Prostate gland (tissue), 2 donors: Measurements from ENCODE around the gene SIGLEC5. TPM values are rescaled to one million over a fixed set of nuclear protein-coding genes. Genes with fewer than 3 reads are reported as not detected.

Experiments
- DNase-seq: peaks from one replicate; pipeline ENCODE4 v3.0.0-alpha.2; 2019; ENCODE audit warnings: low spot score
- H3K27ac ChIP-seq, 2 donors: fragments of 200-600 bp; sonication (generic); 2 replicates each; pipeline ENCODE4 v1.5.1; 2017 to 2019
- H3K27me3 ChIP-seq: fragments of 200-600 bp; sonication (generic); replicated peaks from 2 replicates; pipeline ENCODE4 v1.5.1; 2019; ENCODE audit not compliant: insufficient read depth
- H3K36me3 ChIP-seq, 2 donors: fragments of 200-600 bp; sonication (generic); 1 replicate in 1 of 2; 2 replicates in 1 of 2; pipeline versions ENCODE4 v1.5.1 to v1.8.1; 2017 to 2019
- H3K4me1 ChIP-seq: fragments of 200-600 bp; sonication (generic); replicated peaks from 2 replicates; pipeline ENCODE4 v1.5.1; 2019
- H3K4me3 ChIP-seq, 2 donors: fragments of 200-600 bp; sonication (generic); 2 replicates each; pipeline ENCODE4 v1.5.1; 2017 to 2019
- H3K9me3 ChIP-seq: fragments of 200-600 bp; sonication (generic); 2 replicates; pipeline ENCODE4 v1.5.1; 2017
- POLR2A ChIP-seq: fragments of 450-650 bp; IDR thresholded peaks from one replicate; pipeline ENCODE4 v1.6.1; 2016; ENCODE audit warnings: antibody characterized with exemption, mild to moderate bottlenecking
- POLR2AphosphoS5 ChIP-seq: sonication (generic); formaldehyde crosslinking; IDR thresholded peaks from one replicate; pipeline ENCODE4 v1.6.1; 2017; ENCODE audit warnings: antibody characterized with exemption
- WGBS: methylation state at CpG from one replicate; pipeline ENCODE4 v1.1.5; 2018; 5-methylcytosine and 5-hydroxymethylcytosine counted together
- intact Hi-C: fragments of 100-400 bp; cut with DNase I; formaldehyde crosslinking; loops from one replicate; pipeline ENCODE4 v1.14.2; 2022
- total RNA-seq, 2 donors: library from RNA; depleted of rRNA; stranded (reverse); fragments of >200 nt; gene quantifications; one replicate each; pipeline ENCODE4 v1.1.0, GENCODE V29; 2016
- TF ChIP-seq, protein P1 (sequence below), 4 experiments: fragments of 200-600 bp in 2 of 4; fragments of 450-650 bp in 2 of 4; sonication (generic) in 2 of 4; IDR thresholded peaks; 1 replicate in 3 of 4; 2 replicates in 1 of 4; pipeline ENCODE4 v1.5.1; 2016 to 2019; ENCODE audit warnings: antibody characterized with exemption in 4 of 4, mild to moderate bottlenecking in 2 of 4, moderate library complexity in 2 of 4

The SIGLEC5 gene
- total RNA-seq, 2 donors from 2014 or later = not detected

DNA sequence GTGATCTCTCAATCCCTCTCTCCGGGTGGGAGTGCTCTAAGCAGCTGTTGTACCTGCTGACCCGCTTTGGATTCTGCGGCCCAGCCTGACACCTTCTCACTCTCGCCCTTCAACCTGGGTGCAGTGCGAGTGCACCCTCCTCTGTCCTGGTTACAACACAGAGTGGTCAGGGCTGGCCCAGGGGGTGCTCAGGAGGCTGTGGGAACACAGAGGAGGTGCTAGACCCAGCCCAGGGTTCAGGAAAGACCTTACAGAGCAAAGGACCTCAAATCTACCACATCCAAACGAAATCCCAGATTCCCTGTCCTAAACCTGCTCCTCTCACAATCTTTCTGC lies 35.5 kb downstream of the SIGLEC5 start:
- TF ChIP-seq POLR2A = no peak
- TF ChIP-seq, protein P1, sequence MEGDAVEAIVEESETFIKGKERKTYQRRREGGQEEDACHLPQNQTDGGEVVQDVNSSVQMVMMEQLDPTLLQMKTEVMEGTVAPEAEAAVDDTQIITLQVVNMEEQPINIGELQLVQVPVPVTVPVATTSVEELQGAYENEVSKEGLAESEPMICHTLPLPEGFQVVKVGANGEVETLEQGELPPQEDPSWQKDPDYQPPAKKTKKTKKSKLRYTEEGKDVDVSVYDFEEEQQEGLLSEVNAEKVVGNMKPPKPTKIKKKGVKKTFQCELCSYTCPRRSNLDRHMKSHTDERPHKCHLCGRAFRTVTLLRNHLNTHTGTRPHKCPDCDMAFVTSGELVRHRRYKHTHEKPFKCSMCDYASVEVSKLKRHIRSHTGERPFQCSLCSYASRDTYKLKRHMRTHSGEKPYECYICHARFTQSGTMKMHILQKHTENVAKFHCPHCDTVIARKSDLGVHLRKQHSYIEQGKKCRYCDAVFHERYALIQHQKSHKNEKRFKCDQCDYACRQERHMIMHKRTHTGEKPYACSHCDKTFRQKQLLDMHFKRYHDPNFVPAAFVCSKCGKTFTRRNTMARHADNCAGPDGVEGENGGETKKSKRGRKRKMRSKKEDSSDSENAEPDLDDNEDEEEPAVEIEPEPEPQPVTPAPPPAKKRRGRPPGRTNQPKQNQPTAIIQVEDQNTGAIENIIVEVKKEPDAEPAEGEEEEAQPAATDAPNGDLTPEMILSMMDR (IDR thresholded peaks at IDR 0.05) = no peak
- no peak for TF ChIP-seq POLR2AphosphoS5

DNA sequence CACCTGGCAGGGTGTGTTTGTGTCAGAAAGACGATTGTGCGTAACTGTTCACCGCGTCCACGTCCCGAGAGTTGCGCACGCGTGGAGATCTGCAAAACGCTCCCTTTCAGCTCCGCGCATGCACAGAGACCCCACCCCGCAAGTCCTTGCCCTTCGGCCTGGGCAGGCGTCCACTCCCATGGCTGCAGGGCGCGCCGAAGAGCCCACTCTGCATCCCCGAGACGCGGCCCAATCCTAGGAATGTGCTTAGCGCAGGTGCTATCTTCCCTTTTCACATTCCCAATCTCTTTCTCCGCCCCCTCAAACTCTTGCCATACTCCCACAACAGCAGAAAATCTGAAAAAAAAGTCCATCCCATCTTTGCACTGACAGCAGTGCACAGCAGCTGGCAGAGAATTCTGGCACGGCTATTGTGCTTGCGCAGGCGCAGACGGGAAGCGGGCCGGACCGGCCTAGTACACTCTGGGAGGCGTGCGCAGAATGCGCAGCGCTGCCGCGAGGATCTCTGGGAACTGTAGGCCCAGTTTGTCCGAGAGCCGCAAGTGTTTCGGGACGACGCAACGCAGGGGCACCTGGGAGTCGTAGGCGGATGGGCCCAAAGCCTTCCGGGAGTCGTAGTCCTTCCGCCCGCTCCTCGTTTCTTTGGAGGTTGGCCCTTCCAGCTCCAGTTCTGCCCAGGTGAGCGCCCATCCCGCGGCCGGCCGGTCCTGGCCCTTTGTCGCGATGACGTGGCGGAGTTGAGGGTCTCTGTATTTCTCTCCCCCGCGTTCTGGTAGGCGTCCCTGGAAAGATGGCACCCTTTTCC lies 36.0 kb downstream of the SIGLEC5 start:
- Histone ChIP-seq H3K4me3 (peak overlapping the region; percentile 51 to 64), H3K27me3 (no peaks in the 10 kb centered on the region), H3K9me3 (no peaks in the 10 kb centered on the region), H3K27ac (peak overlapping the region; percentile 32 to 34), H3K36me3 (no peaks in the 10 kb centered on the region), H3K4me1 (peaks cover 3% of the 10 kb centered on the region)
- under 1% methylated on average over 61 of the region's 61 CpGs for WGBS
- peak; percentile 98 for DNase-seq
- intact Hi-C loops = loop anchor here (2.0 to 5.0 kb wide), 3 partner anchors 23 to 487 kb away; partner anchors contain the start of genes CTU1, SPACA6 and ZNF175
- TF ChIP-seq POLR2AphosphoS5 (peak; percentile 99), POLR2A (no peak)
- TF ChIP-seq, protein P1 (IDR thresholded peaks at IDR 0.05) = peak in 2 of 4 experiments; percentile 15 to 17

More for the DNA sequence above, 35.5 kb downstream of the SIGLEC5 start:
- WGBS = 11% methylated on average over 6 of the region's 6 CpGs
- DNase-seq = no peak
- Histone ChIP-seq H3K4me3 (peak overlapping the region; percentile 51 to 64), H3K9me3 (no peaks in the 10 kb centered on the region), H3K27me3 (no peaks in the 10 kb centered on the region), H3K4me1 (peaks cover 3% of the 10 kb centered on the region), H3K36me3 (no peaks in the 10 kb centered on the region), H3K27ac (peak overlapping the region in 1 of 2 donors; percentile 34)
- intact Hi-C loops = loop anchor here (2.0 to 5.0 kb wide), 3 partner anchors 24 to 487 kb away; partner anchors contain the start of genes CTU1, SPACA6 and ZNF175

DNA sequence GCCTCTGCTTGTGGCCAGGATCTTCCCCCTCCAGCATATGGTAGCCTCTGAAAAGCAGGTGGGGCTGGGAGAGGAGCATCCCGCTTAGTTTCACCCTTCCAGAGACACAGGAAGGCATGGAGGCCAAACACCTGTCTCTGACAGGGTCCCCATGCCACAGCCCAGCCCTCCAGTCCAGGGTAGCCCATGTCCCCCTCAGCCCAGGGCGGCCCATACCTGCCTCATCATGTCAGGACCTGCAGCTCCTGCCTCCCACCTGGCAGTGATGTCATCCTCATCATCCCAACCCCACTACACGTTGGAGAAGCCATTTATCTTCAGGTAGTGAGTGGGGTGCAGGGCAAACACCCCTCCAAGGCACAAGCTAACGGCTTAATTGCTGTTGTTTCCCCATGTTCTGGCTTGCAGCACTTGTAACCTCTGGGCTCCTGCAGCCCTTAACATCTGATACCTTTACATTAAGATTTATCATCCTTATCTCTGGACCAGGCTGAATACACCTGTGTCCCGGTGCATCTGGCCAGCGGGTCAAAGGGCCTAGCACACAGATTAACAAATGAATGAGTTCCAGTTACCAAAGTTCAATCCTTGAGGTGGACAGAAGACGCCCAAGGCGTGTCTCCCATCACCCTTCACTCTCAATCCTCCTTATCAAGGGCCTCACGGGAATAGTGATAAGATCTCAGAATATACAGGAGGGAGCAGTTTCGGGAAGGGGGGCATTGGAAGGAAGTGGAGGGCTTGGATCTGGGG lies 36.9 kb downstream of the SIGLEC5 start:
- TF ChIP-seq POLR2A (no peak), POLR2AphosphoS5 (no peak)
- no peaks in the 10 kb centered on the region for H3K9me3 ChIP-seq
- peaks cover 3% of the 10 kb centered on the region for H3K4me1 ChIP-seq
- no peak for DNase-seq
- H3K4me3 ChIP-seq = peak overlapping the region; percentile 51 to 64
- intact Hi-C loops = loop anchor here (5.0 kb wide), 2 partner anchors 99 to 486 kb away; partner anchors contain the start of genes CTU1 and SPACA6
- H3K27ac ChIP-seq = peak overlapping the region in 1 of 2 donors; percentile 20
- WGBS = 16% methylated on average over 10 of the region's 10 CpGs
- H3K36me3 ChIP-seq = no peaks in the 10 kb centered on the region
- H3K27me3 ChIP-seq = no peaks in the 10 kb centered on the region

DNA sequence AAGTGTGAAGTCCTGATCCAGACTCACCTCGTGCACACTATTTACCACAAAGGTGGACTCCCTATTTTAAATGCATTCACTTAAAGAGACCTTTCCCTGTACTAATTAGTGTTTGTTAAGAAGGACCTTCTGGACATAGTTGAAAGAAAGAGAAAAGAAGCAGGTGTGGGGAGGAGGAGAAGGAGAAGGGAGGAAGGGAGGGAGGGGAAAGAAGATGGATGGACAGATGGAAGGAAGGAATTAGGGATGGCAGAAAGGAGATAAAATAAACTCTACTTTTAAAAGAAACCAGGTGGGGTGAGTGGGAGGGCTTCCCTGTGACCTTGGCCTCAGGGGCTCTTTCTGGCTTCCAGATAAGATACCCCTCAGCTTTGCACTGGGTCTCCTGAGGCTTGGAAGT lies 37.7 kb downstream of the SIGLEC5 start:
- WGBS = 50% methylated on average over 1 of the region's 1 CpG
- no peak overlapping the region for H3K4me3 ChIP-seq
- H3K27ac ChIP-seq = no peak overlapping the region
- intact Hi-C loops = loop anchor here (5.0 kb wide), 2 partner anchors 100 to 485 kb away; partner anchors contain the start of genes CTU1 and SPACA6
- no peaks in the 10 kb centered on the region for H3K9me3 ChIP-seq
- DNase-seq = no peak
- no peaks in the 10 kb centered on the region for H3K27me3 ChIP-seq
- H3K36me3 ChIP-seq = no peaks in the 10 kb centered on the region
- peaks cover 3% of the 10 kb centered on the region for H3K4me1 ChIP-seq
- TF ChIP-seq POLR2A (no peak), POLR2AphosphoS5 (no peak)
- TF ChIP-seq, protein P1 (IDR thresholded peaks at IDR 0.05) = no peak

DNA sequence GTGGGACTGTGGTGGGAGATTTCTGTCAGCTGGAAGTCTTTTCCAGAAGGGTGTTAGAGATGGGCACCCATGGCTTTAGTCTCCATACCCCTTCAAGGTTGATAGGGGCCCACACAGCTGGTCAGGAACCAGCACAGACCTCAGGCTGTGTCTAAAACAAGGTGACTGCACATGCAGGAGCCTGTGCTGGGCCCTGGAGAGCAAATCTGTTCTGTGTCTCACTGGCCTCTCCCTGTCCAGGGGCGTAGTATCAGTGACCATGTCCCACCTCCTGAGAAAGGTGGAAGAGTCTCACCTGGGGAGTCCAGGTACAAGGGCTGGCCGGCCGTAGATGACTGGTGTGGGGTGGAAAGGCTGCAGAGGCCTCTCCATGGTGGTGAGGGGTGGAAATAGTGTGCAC lies 39.8 kb downstream of the SIGLEC5 start:
- Histone ChIP-seq H3K27ac (no peak overlapping the region), H3K9me3 (no peaks in the 10 kb centered on the region), H3K4me3 (no peak overlapping the region), H3K4me1 (peaks cover 3% of the 10 kb centered on the region), H3K36me3 (no peaks in the 10 kb centered on the region), H3K27me3 (no peaks in the 10 kb centered on the region)
- 100% methylated on average over 3 of the region's 3 CpGs for WGBS
- intact Hi-C loops = loop anchor here (5.0 kb wide), 2 partner anchors 102 to 483 kb away; partner anchors contain the start of genes CTU1 and SPACA6
- TF ChIP-seq, protein P1 (IDR thresholded peaks at IDR 0.05) = no peak
- TF ChIP-seq POLR2A (no peak), POLR2AphosphoS5 (no peak)
- no peak for DNase-seq
